Right cardiac atrium (tissue), 5 donors: Measurements from ENCODE around the gene DLST. TPM values are rescaled to one million over a fixed set of nuclear protein-coding genes. Genes with fewer than 3 reads are reported as not detected.

ENCODE experiments used
- ATAC-seq, 2 donors: fragments of 200-7000 bp; cut with Tn5 transposase; one replicate each; pipeline versions ENCODE4 v1.8.0 to v1.9.1; 2020; ENCODE audit warnings: moderate library complexity in 2 of 2, mild to moderate bottlenecking in 1 of 2
- DNase-seq, 3 donors: peaks; one replicate each; pipeline ENCODE4 v3.0.0-alpha.2; 2020
- H3K27ac ChIP-seq: one replicate; pipeline ENCODE4 v1.5.1; 2013; ENCODE audit warnings: mild to moderate bottlenecking, low read length, control low read depth, moderate library complexity
- H3K27me3 ChIP-seq: one replicate; pipeline ENCODE4 v1.6.1; 2013; ENCODE audit not compliant: control insufficient read depth, insufficient read depth
- H3K4me1 ChIP-seq: one replicate; pipeline ENCODE4 v1.6.1; 2013; ENCODE audit warnings: low read length; ENCODE audit not compliant: control insufficient read depth, insufficient read depth
- H3K4me3 ChIP-seq: one replicate; pipeline ENCODE4 v1.5.1; 2013; ENCODE audit warnings: low read length, control low read depth
- H3K9me3 ChIP-seq: one replicate; pipeline ENCODE4 v1.6.1; 2013; ENCODE audit warnings: low read length; ENCODE audit not compliant: control insufficient read depth
- WGBS: extraction: QIAGEN DNeasy Blood & Tissue Kit; methylation state at CpG from one replicate; pipeline ENCODE4 v1.1.7; 2013; 5-methylcytosine and 5-hydroxymethylcytosine counted together
- intact Hi-C, 4 donors: fragments of 100-400 bp; cut with DNase I; formaldehyde crosslinking; loops; one replicate each; pipeline versions ENCODE4 v1.11.0 to v1.14.0; 2022 to 2023
- polyA plus RNA-seq: library from polyadenylated mRNA; stranded (reverse); fragments of 200-250 nt; gene quantifications from one replicate; pipeline ENCODE4 v1.2.3, GENCODE V29; 2013
- total RNA-seq, 4 donors: library from RNA; stranded (reverse); fragmentation: NEBNext Ultra II Directional; extraction: Animal tissue kit (Norgen Biotek cat#: 25700); gene quantifications; one replicate each; pipeline ENCODE4 v1.2.1, GENCODE V29; 2021
- donor health status: healthy with polysubstance abuse.
- donor health status: DM: no; HTN: yes; CAD: no.
- donor health status: DM: no; HTN: no; CAD: no.
- donor health status: DM: no; HTN: yes; CAD: no; lungs with severe emphysema.
- donor health status: DM: yes; HTN: yes; CAD: no.

The DLST gene
- total and polyA plus RNA-seq, 5 donors, result 87.6 to 148 (median 142) TPM

DNA sequence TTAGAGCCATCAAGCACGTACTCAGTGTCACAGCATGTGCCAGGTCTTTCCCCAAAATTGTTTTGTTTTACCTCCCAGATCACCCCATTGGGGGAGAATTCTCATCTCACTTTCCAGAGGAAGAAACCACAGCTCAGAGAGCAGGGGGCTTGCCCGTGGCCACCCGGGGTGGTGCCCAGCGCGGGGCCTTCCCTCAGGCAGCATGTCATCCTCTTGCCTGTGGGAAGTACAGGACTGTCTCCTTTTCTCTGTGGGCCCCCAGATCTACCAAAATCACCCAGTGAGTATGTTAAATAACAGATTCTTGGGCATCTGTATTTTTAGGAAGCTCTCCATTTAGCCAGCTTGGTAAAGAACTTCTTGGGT is 35.4 kb downstream of the DLST start:
- DNase-seq (no peak), ATAC-seq (peak; percentile 1 to 3)
- peaks cover 16% of the 10 kb centered on the region for H3K4me1 ChIP-seq
- intact Hi-C loops, result loop anchor here in 1 of 4 donors (10.0 kb wide), 1 partner anchor 178 kb away; no protein-coding TSS in a partner anchor
- WGBS, result 80% methylated on average over 5 of the region's 5 CpGs
- no peak overlapping the region for H3K4me3 ChIP-seq
- H3K27ac ChIP-seq, result peak overlapping the region; percentile 63
- H3K9me3 ChIP-seq, result no peaks in the 10 kb centered on the region
- H3K27me3 ChIP-seq, result no peaks in the 10 kb centered on the region

GRCh38 chr14:74917646-74918081 is 35.9 kb downstream of the DLST start:
- peak overlapping the region; percentile 63 for H3K27ac ChIP-seq
- intact Hi-C loops, result loop anchor here in 1 of 4 donors (10.0 kb wide), 1 partner anchor 177 kb away; no protein-coding TSS in a partner anchor
- no peaks in the 10 kb centered on the region for H3K27me3 ChIP-seq
- H3K4me1 ChIP-seq, result peaks cover 16% of the 10 kb centered on the region
- no peaks in the 10 kb centered on the region for H3K9me3 ChIP-seq
- DNase-seq (peak; percentile 79 to 93 (median 93)), ATAC-seq (peak; percentile 67 to 79)
- no peak overlapping the region for H3K4me3 ChIP-seq
- WGBS, result 12% methylated on average over 13 of the region's 13 CpGs

DNA sequence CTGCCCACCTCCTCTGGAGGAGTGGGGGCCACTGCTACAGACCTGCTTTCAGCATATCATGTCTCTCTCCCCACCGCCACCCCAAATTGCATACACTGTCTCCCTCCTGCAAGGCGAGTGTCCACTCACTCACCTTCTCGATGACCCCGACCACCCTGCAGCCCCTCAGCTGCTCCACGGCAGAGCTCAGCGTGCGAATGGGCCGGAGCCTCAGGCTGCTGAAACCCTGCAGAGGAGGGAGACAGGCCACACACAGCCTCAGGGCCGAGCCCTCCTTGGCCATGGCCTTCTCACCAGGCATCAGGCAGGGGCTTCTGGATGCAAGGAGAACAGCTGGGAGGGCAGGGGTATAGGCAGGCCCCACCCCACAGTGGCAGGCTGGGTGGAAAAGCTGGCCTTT is 36.7 kb downstream of the DLST start:
- H3K27ac ChIP-seq, result no peak overlapping the region
- peaks cover 16% of the 10 kb centered on the region for H3K4me1 ChIP-seq
- WGBS, result 96% methylated on average over 9 of the region's 9 CpGs
- DNase-seq, result peak in 1 of 3 donors; percentile 56
- ATAC-seq, result no peak
- H3K9me3 ChIP-seq, result no peaks in the 10 kb centered on the region
- intact Hi-C loops, result loop anchor here in 1 of 4 donors (10.0 kb wide), 1 partner anchor 176 kb away; no protein-coding TSS in a partner anchor
- H3K4me3 ChIP-seq, result no peak overlapping the region
- no peaks in the 10 kb centered on the region for H3K27me3 ChIP-seq

DNA sequence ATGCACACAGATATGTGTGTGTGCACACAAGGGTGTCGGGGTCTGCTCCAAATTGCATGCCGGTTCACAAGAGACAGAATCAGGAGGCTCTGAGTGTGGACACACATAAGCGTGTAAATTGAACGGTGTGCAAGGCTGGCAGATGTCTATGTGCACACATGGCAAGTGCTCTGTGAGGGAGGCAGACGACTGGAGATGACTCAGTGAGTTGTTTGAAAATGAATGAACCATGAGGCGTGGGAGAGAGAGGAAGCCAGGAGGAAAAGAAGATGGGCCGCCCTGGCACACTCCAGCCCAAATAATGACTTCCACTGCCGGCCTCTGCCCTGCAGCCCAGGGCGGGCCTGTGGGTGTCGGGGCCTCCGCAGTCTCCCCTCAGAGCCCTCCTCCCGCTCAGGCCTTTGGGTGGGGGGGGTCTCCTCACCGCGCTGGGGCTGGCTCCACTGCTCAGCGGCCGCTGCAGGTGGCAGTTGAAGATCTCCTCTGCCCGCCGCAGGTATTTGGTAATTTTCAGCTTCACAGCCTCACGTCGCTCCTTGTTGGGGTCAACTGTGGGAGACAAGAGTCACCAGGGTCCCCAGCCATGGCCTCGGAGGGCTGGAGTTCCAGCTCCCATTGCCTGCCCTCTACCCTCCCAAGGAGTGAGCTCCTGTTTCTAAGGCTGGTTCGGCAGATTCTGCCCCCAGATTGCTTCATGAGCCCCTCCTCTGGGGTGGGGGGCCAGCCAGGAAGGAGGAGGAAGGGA is 37.9 kb downstream of the DLST start:
- Histone ChIP-seq H3K27ac (no peak overlapping the region), H3K4me3 (no peak overlapping the region), H3K27me3 (no peaks in the 10 kb centered on the region), H3K9me3 (no peaks in the 10 kb centered on the region), H3K4me1 (peaks cover 14% of the 10 kb centered on the region)
- intact Hi-C loops, result loop anchor here in 1 of 4 donors (10.0 kb wide), 1 partner anchor 175 kb away; no protein-coding TSS in a partner anchor
- WGBS, result 88% methylated on average over 22 of the region's 22 CpGs
- ATAC-seq (no peak), DNase-seq (no peak)

DNA sequence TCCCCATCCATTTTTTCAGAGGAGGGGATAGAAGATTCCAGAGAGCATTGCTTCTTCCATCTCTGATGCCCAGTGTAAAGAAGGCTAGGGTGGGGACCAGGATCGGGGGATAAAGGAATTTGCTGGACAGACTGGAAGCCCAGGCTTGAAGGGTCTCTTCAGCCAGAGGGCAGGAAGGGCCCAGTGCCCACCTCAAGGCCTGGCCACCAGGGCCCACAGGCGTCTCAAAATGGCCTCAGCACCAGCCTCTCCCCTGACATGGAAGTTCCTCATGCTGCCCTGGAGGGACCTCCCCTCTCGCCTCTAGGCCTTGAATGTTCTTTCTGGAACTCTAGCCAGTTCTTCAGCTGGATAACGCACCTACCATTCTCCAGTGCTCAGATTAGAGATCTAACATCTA is 38.6 kb downstream of the DLST start:
- no peak overlapping the region for H3K4me3 ChIP-seq
- H3K4me1 ChIP-seq, result peaks cover 14% of the 10 kb centered on the region
- intact Hi-C loops, result no loop called here
- DNase-seq, result peak in 1 of 3 donors; percentile 46
- no peaks in the 10 kb centered on the region for H3K27me3 ChIP-seq
- H3K9me3 ChIP-seq, result no peaks in the 10 kb centered on the region
- ATAC-seq, result no peak
- WGBS, result 90% methylated on average over 4 of the region's 4 CpGs
- no peak overlapping the region for H3K27ac ChIP-seq

- Histone ChIP-seq H3K4me3 (no peak overlapping the region), H3K27me3 (no peaks in the 10 kb centered on the region), H3K27ac (no peak overlapping the region), H3K9me3 (no peaks in the 10 kb centered on the region), H3K4me1 (peaks cover 10% of the 10 kb centered on the region)
- no peak for ATAC-seq
- DNase-seq, result no peak
- WGBS, result 94% methylated on average over 19 of the region's 19 CpGs
- intact Hi-C loops, result no loop called here
These were observed 39.4 kb downstream of the DLST start for GRCh38 chr14:74921053-74921620.

- Histone ChIP-seq H3K27me3 (no peaks in the 10 kb centered on the region), H3K4me3 (peak overlapping the region; percentile 49), H3K4me1 (peaks cover 6% of the 10 kb centered on the region), H3K27ac (no peak overlapping the region), H3K9me3 (no peaks in the 10 kb centered on the region)
- no peak for ATAC-seq
- WGBS, result 80% methylated on average over 19 of the region's 19 CpGs
- no peak for DNase-seq
- intact Hi-C loops, result no loop called here
These were observed 40.5 kb downstream of the DLST start for GRCh38 chr14:74921987-74922751.

- WGBS, result 6% methylated on average over 51 of the region's 51 CpGs
- peak; percentile 95 to 97 for ATAC-seq
- peak within 1 kb of the TSS; percentile 49 for H3K4me3 ChIP-seq
- H3K27ac ChIP-seq, result peak within 1 kb of the TSS; percentile 5
- no peaks in the 10 kb centered on the region for H3K27me3 ChIP-seq
- intact Hi-C loops, result no loop called here
- no peaks in the 10 kb centered on the region for H3K9me3 ChIP-seq
- peak; percentile 85 to 95 (median 91) for DNase-seq
- H3K4me1 ChIP-seq, result no peaks in the 10 kb centered on the region
These were observed 41.2 kb downstream of the DLST start, which contains the start of gene RPS6KL1 for GRCh38 chr14:74922752-74923401. Gene RPS6KL1, minus strand, starts transcription at chr14:74923260. Its CDS starts 1,719 bp downstream, at chr14:74921541.

DNA sequence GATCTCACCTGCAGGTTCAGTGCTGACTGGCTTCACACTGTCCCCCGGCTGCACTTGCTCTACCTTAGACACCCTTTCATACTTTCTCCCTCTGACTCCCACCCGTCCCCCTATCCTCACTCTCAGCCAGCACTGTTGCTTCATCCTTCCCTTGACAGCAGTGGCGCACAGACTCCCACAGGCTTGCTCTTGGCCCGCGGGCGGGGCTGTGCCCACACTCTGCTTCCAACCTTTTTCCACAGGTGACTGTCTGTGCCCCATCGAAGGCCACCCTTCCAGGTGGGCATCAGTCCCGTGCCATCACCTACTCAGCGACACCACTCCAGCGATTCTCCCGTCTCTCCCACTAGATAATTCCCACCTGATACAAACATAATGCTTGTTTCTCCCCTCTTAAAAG is 42.3 kb downstream of the DLST start:
- intact Hi-C loops, result no loop called here
- 86% methylated on average over 11 of the region's 11 CpGs for WGBS

GRCh38 chr14:74927225-74927624 is 45.5 kb downstream of the DLST start:
- ATAC-seq (no peak), DNase-seq (no peak)
- Histone ChIP-seq H3K27ac (no peak overlapping the region), H3K4me3 (no peak overlapping the region), H3K9me3 (no peaks in the 10 kb centered on the region), H3K4me1 (peaks cover under 1% of the 10 kb centered on the region), H3K27me3 (no peaks in the 10 kb centered on the region)
- intact Hi-C loops, result no loop called here
- WGBS, result 80% methylated on average over 6 of the region's 6 CpGs

More for the DNA sequence above, 42.3 kb downstream of the DLST start:
- Histone ChIP-seq H3K9me3 (no peaks in the 10 kb centered on the region), H3K4me3 (no peak overlapping the region), H3K4me1 (no peaks in the 10 kb centered on the region), H3K27ac (no peak overlapping the region), H3K27me3 (no peaks in the 10 kb centered on the region)
- DNase-seq, result peak in 1 of 3 donors; percentile 42
- no peak for ATAC-seq
